CD1c-positive myeloid dendritic cell (primary cell): Measurements from ENCODE around the gene FLVCR1.

Source experiments
- DNase-seq: peaks from one replicate; pipeline ENCODE4 v3.0.0-alpha.2; 2016; ENCODE audit errors: extremely low spot score

Gene FLVCR1

DNA sequence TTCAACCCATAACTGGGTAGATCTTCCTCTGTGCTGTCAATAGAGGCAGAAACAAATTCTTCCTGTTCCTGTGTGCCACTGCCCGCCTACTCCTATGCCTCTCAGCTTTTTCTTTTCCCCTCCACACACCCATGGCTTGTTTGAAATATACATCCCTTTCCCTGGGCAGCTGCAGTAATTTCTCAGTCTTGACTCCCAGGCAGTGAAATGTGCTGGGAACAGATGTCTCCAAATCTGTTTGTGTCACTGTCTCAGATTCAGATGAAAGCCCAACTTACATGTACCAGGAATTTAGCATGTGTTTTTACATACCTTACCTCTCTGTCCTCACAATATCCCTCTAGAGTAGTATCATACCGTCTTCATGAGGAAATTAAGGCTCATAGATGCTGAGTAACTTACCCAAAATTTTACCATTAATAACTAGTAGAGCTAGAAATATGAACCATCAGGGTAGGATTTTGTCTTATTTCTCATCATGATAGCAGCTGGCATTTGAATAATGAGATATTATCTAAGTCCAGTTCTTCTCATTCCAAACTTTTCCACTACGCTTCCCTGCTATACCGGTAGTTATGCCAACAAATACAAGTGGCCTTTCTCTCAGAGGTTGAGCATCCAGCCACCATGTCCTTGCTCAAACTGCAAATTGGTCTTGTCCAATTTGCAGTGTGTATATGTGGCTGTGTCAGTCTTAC lies 87.5 kb downstream of the FLVCR1 start:
- DNase-seq, result no peak

DNA sequence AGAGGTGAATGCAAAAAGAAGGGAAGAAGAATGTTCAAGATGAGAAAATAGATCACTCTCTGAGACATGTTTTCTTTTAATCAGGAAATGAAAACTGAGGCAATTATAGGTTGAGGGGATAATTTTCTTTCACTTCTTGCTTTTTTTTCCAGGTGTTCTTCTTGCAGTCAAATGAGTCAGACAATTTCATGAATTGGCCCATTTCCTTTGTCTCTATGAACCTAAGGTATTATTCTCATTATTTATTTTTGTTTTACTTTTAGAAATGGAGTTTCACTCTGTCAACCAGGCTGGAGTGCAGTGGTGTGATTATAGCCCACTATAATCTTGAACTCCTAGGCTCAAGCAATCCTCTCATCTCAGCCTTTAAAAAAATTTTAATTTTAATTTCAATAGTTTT lies 88.8 kb downstream of the FLVCR1 start:
- DNase-seq, result no peak
